Measurements from ENCODE around the gene SKAP2. TPM values are rescaled to one million over a fixed set of nuclear protein-coding genes. Genes with fewer than 3 reads are reported as not detected.

The SKAP2 gene
- total RNA-seq, 2 donors from 2014 or later, result 7.8 to 11.2 TPM

GRCh38 chr7:26698194-26698593, 166.2 kb downstream of the SKAP2 start:
- H3K27me3 ChIP-seq, result no peaks in the 10 kb centered on the region
- H3K4me3 ChIP-seq, result no peak overlapping the region
- H3K27ac ChIP-seq, result no peak overlapping the region
- TF ChIP-seq CTCF (IDR thresholded peaks at IDR 0.05), result no peak
- no peaks in the 10 kb centered on the region for H3K36me3 ChIP-seq
- no peaks in the 10 kb centered on the region for H3K4me1 ChIP-seq
- no peak for DNase-seq (ENCODE audit: low spot score)
- no peaks in the 10 kb centered on the region for H3K9me3 ChIP-seq

- DNase-seq (ENCODE audit: low spot score), result no peak
- no peak overlapping the region for H3K4me3 ChIP-seq
- H3K36me3 ChIP-seq, result no peaks in the 10 kb centered on the region
- no peaks in the 10 kb centered on the region for H3K9me3 ChIP-seq
- H3K27ac ChIP-seq, result no peak overlapping the region
- no peaks in the 10 kb centered on the region for H3K4me1 ChIP-seq
- TF ChIP-seq CTCF (IDR thresholded peaks at IDR 0.05), result no peak
- no peaks in the 10 kb centered on the region for H3K27me3 ChIP-seq
These were observed 167.4 kb downstream of the SKAP2 start for GRCh38 chr7:26696978-26697377.

GRCh38 chr7:26696161-26696560, 168.2 kb downstream of the SKAP2 start:
- no peak for TF ChIP-seq CTCF (IDR thresholded peaks at IDR 0.05)
- Histone ChIP-seq H3K4me3 (no peak overlapping the region), H3K36me3 (no peaks in the 10 kb centered on the region), H3K27ac (no peak overlapping the region), H3K4me1 (no peaks in the 10 kb centered on the region), H3K9me3 (no peaks in the 10 kb centered on the region), H3K27me3 (no peaks in the 10 kb centered on the region)
- no peak for DNase-seq (ENCODE audit: low spot score)

- DNase-seq (ENCODE audit: low spot score), result no peak
- Histone ChIP-seq H3K4me3 (no peak overlapping the region), H3K36me3 (no peaks in the 10 kb centered on the region), H3K27me3 (no peaks in the 10 kb centered on the region), H3K27ac (no peak overlapping the region), H3K4me1 (no peaks in the 10 kb centered on the region), H3K9me3 (no peaks in the 10 kb centered on the region)
- TF ChIP-seq CTCF (IDR thresholded peaks at IDR 0.05), result no peak
These were observed 169.7 kb downstream of the SKAP2 start for GRCh38 chr7:26694713-26695112.

- TF ChIP-seq CTCF (IDR thresholded peaks at IDR 0.05), result no peak
These were observed 170.2 kb downstream of the SKAP2 start for GRCh38 chr7:26694141-26694540.

GRCh38 chr7:26691886-26692285, 172.5 kb downstream of the SKAP2 start:
- H3K9me3 ChIP-seq, result no peaks in the 10 kb centered on the region
- H3K4me1 ChIP-seq, result no peaks in the 10 kb centered on the region
- H3K27me3 ChIP-seq, result no peaks in the 10 kb centered on the region
- no peak overlapping the region for H3K4me3 ChIP-seq
- DNase-seq (ENCODE audit: low spot score), result no peak
- H3K36me3 ChIP-seq, result no peaks in the 10 kb centered on the region
- TF ChIP-seq CTCF (IDR thresholded peaks at IDR 0.05), result no peak
- no peak overlapping the region for H3K27ac ChIP-seq

More at GRCh38 chr7:26694141-26694540, 170.2 kb downstream of the SKAP2 start:
- no peaks in the 10 kb centered on the region for H3K36me3 ChIP-seq
- H3K27me3 ChIP-seq, result no peaks in the 10 kb centered on the region
- no peak overlapping the region for H3K27ac ChIP-seq
- H3K4me3 ChIP-seq, result no peak overlapping the region
- no peak for DNase-seq (ENCODE audit: low spot score)
- no peaks in the 10 kb centered on the region for H3K4me1 ChIP-seq
- no peaks in the 10 kb centered on the region for H3K9me3 ChIP-seq

Measured in right atrium auricular region (tissue), 2 donors.